DND-41 (cell line): ENCODE measurements around the gene FLT3.

ENCODE experiments used
- ATAC-seq: fragments of 200-7000 bp; cut with Tn5 transposase; 3 replicates; pipeline ENCODE4 v1.9.1; 2021; ENCODE audit warnings: low read depth; ENCODE audit not compliant: insufficient read depth
- DNase-seq: peaks from one replicate; pipeline ENCODE4 v3.0.0-alpha.2; 2020
- H2AFZ ChIP-seq: 2 replicates; pipeline ENCODE4 v1.6.0; 2012; ENCODE audit warnings: low read depth, low read length
- H3K27ac ChIP-seq: 2 replicates; pipeline ENCODE4 v1.5.1; 2012; ENCODE audit warnings: low read length, inconsistent platforms
- H3K27me3 ChIP-seq: fragments of 200-600 bp; sonication (generic); 2 replicates; pipeline ENCODE4 v1.6.0; 2012; ENCODE audit warnings: low read length, mild to moderate bottlenecking, inconsistent platforms; ENCODE audit not compliant: insufficient read depth, poor library complexity
- H3K36me3 ChIP-seq: 2 replicates; pipeline ENCODE4 v1.5.1; 2012; ENCODE audit warnings: low read length, inconsistent platforms; ENCODE audit not compliant: insufficient read depth
- H3K4me1 ChIP-seq: 2 replicates; pipeline ENCODE4 v1.5.1; 2012; ENCODE audit warnings: mild to moderate bottlenecking, low read length; ENCODE audit not compliant: insufficient read depth
- H3K4me2 ChIP-seq: 2 replicates; pipeline ENCODE4 v1.6.0; 2012; ENCODE audit warnings: mild to moderate bottlenecking, moderate library complexity, low read length, inconsistent platforms; ENCODE audit not compliant: insufficient read depth
- H3K4me3 ChIP-seq, 2 experiments: fragments of 200-600 bp in 1 of 2; shearing (Covaris generic) in 1 of 2; 2 replicates each; pipeline ENCODE4 v1.5.1; 2012 to 2016; ENCODE audit warnings: inconsistent platforms in 2 of 2, low read length in 2 of 2, mild to moderate bottlenecking in 2 of 2, low read depth in 1 of 2, moderate library complexity in 1 of 2
- H3K79me2 ChIP-seq: 2 replicates; pipeline ENCODE4 v1.6.0; 2012; ENCODE audit warnings: low read length, inconsistent platforms; ENCODE audit not compliant: insufficient read depth
- H3K9ac ChIP-seq: 2 replicates; pipeline ENCODE4 v1.6.0; 2012; ENCODE audit warnings: low read depth, mild to moderate bottlenecking, inconsistent platforms, low read length, moderate library complexity
- H3K9me3 ChIP-seq: 2 replicates; pipeline ENCODE4 v1.5.1; 2012; ENCODE audit warnings: low read length, moderate library complexity, mild to moderate bottlenecking, inconsistent platforms; ENCODE audit not compliant: insufficient read depth, severe bottlenecking
- H4K20me1 ChIP-seq: 2 replicates; pipeline ENCODE4 v1.6.0; 2012; ENCODE audit warnings: low read length; ENCODE audit not compliant: insufficient read depth
- CTCF ChIP-seq: IDR thresholded peaks from 2 replicates; pipeline ENCODE4 v1.5.1; 2012; ENCODE audit warnings: borderline replicate concordance, low read length, moderate library complexity, mild to moderate bottlenecking; ENCODE audit not compliant: poor library complexity, severe bottlenecking; ENCODE audit errors: extremely low read depth
- EZH2 ChIP-seq: IDR thresholded peaks from 3 replicates; pipeline ENCODE4 v1.6.1; 2012; ENCODE audit warnings: borderline replicate concordance, low read depth, mild to moderate bottlenecking, moderate library complexity, low read length, inconsistent platforms; ENCODE audit not compliant: severe bottlenecking

The FLT3 gene

GRCh38 chr13:27962128-27962841 is 138.1 kb downstream of the FLT3 start:
- TF ChIP-seq CTCF (no peak), EZH2 (no peak)
- no peaks in the 10 kb centered on the region for H3K79me2 ChIP-seq
- no peaks in the 10 kb centered on the region for H4K20me1 ChIP-seq
- H3K27me3 ChIP-seq: peaks cover 13% of the 10 kb centered on the region
- no peak for DNase-seq
- H3K9me3 ChIP-seq: no peaks in the 10 kb centered on the region
- no peak overlapping the region for H3K4me3 ChIP-seq
- H3K27ac ChIP-seq: no peak overlapping the region
- H3K9ac ChIP-seq: no peak overlapping the region
- H3K4me1 ChIP-seq: no peaks in the 10 kb centered on the region
- H3K36me3 ChIP-seq: no peaks in the 10 kb centered on the region
- H2AFZ ChIP-seq: no peak overlapping the region
- no peak overlapping the region for H3K4me2 ChIP-seq
- no peak for ATAC-seq

- H3K4me3 ChIP-seq: no peak overlapping the region
- no peaks in the 10 kb centered on the region for H4K20me1 ChIP-seq
- no peak overlapping the region for H3K27ac ChIP-seq
- peaks cover 13% of the 10 kb centered on the region for H3K27me3 ChIP-seq
- H3K36me3 ChIP-seq: no peaks in the 10 kb centered on the region
- no peak for TF ChIP-seq CTCF
- TF ChIP-seq EZH2: no peak
- no peak overlapping the region for H3K9ac ChIP-seq
- H3K9me3 ChIP-seq: no peaks in the 10 kb centered on the region
- ATAC-seq (no peak), DNase-seq (no peak)
- no peak overlapping the region for H3K4me2 ChIP-seq
- no peak overlapping the region for H2AFZ ChIP-seq
- no peaks in the 10 kb centered on the region for H3K4me1 ChIP-seq
- H3K79me2 ChIP-seq: no peaks in the 10 kb centered on the region
These were observed 138.9 kb downstream of the FLT3 start for GRCh38 chr13:27961227-27962085.

DNA sequence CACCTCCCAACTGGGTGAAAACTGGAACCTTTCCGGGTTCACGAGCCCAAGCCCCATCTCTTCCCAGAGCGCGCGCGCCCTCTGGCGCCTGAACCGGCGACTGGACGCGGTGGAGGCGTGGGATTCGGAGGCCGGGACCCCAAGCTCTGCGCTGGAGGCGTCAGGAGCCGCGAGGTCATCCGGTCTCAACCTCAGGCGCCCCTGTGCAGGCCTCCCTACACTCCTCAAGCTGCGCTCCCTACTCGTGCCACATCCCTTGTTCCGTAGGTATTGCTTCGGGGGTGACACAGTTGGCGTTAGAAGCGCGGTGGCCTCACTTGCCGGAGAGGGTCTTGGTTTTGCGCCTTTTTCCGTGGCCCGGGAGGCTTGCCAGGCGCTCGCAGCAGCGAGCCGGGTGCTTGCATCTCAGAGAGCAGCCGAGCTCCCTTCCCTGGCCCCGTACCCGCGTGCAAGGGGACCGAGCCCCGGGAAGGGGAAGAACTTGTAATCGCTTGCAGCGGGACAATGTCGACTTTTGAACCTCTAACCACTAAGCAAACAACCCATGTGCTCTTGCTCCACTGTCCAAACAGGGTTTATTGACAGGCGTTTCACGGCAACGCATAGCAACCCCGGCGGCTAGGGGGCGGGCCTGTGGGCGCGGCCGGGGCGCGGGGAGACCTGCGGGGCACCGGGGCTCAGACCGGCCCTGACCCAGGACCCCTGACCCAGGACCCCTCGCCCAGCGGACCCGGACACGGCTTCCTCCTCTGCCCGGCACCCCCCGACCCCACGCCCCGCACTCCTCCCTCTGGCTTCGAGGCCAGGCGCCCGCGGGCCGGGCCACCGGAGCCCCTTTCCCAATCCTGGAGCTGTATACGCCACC is 139.8 kb downstream of the FLT3 start:
- no peak overlapping the region for H3K4me2 ChIP-seq
- H3K9me3 ChIP-seq: no peaks in the 10 kb centered on the region
- no peak overlapping the region for H3K27ac ChIP-seq
- no peaks in the 10 kb centered on the region for H3K79me2 ChIP-seq
- peak; percentile 56 for TF ChIP-seq EZH2
- TF ChIP-seq CTCF: peak; percentile 47
- H3K9ac ChIP-seq: no peak overlapping the region
- no peaks in the 10 kb centered on the region for H3K4me1 ChIP-seq
- H3K36me3 ChIP-seq: no peaks in the 10 kb centered on the region
- H3K4me3 ChIP-seq: no peak overlapping the region
- H4K20me1 ChIP-seq: no peaks in the 10 kb centered on the region
- ATAC-seq: peak; percentile 68
- peak; percentile 39 for DNase-seq
- H3K27me3 ChIP-seq: peaks cover 13% of the 10 kb centered on the region
- H2AFZ ChIP-seq: peak overlapping the region; percentile 5; the same call in 1 of the 2 replicates
